GM13977 (cell line): ENCODE results near the gene IL1B.

ENCODE experiments used
- DNase-seq: peaks from one replicate; pipeline ENCODE4 v3.0.0; 2012; ENCODE audit warnings: low spot score
- in situ Hi-C: fragments of 300-500 bp; cut with MboI; formaldehyde crosslinking; loops from one replicate; pipeline ENCODE4 v1.12.0; 2022; ENCODE audit warnings: low sequenced_read_pairs, low pct_unique_long_range_greater_than_20kb, mixed read lengths, inconsistent platforms; ENCODE audit not compliant: unreplicated experiment
- TF ChIP-seq, protein P1 (sequence below): IDR thresholded peaks from 2 replicates; pipeline ENCODE4 v1.5.1; 2012; ENCODE audit warnings: mild to moderate bottlenecking, control low read depth; ENCODE audit not compliant: insufficient read depth; ENCODE audit errors: extremely low read depth, missing control alignments

Gene IL1B

DNA sequence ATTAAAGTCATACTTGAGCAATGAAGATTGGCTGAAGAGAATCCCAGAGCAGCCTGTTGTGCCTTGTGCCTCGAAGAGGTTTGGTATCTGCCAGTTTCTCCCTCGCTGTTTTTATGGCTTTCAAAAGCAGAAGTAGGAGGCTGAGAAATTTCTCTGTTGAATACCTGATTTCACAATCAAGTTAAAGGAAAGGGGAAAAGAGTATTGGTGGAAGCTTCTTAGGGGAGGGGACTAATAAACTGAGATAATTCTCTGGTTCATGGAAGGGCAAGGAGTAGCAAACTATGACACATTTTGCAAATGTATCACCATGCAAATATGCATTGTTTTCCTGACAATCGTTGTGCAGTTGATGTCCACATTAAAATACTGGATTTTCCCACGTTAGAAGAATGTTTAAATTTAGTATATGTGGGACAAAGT, at the start of gene IL1B:
IL1B (minus strand) TSS at position 85 of the 423 bp plus-strand sequence. CDS start 550 bp downstream, outside the sequence.
- TF ChIP-seq, protein P1, sequence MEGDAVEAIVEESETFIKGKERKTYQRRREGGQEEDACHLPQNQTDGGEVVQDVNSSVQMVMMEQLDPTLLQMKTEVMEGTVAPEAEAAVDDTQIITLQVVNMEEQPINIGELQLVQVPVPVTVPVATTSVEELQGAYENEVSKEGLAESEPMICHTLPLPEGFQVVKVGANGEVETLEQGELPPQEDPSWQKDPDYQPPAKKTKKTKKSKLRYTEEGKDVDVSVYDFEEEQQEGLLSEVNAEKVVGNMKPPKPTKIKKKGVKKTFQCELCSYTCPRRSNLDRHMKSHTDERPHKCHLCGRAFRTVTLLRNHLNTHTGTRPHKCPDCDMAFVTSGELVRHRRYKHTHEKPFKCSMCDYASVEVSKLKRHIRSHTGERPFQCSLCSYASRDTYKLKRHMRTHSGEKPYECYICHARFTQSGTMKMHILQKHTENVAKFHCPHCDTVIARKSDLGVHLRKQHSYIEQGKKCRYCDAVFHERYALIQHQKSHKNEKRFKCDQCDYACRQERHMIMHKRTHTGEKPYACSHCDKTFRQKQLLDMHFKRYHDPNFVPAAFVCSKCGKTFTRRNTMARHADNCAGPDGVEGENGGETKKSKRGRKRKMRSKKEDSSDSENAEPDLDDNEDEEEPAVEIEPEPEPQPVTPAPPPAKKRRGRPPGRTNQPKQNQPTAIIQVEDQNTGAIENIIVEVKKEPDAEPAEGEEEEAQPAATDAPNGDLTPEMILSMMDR: no peak
- in situ Hi-C loops: no loop called here
- DNase-seq: no peak

DNA sequence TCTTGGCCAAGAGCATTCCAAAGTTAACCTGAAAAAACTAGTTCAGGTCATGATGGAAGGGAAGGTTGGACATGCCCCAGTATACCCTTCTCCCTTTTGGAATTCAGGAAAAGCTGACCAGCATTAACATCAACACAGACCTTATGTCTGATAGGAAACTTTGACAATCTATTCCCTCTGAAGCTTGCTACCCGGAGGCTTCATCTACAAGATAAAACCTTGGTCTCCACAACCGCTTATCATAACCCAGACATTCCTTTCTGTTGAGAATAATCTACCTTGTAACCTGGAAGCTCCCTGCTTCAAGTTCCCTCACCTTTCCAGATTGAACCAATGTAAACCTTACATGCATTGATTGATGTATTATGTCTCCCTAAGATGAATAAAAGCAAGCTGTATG, 49.7 kb upstream of the IL1B start:
- in situ Hi-C loops: loop anchor here (10.0 kb wide), 1 partner anchor 131 kb away; no protein-coding TSS in a partner anchor
- DNase-seq: no peak

GRCh38 chr2:112885506-112885902, 48.9 kb upstream of the IL1B start:
- in situ Hi-C loops: loop anchor here (10.0 kb wide), 1 partner anchor 131 kb away; no protein-coding TSS in a partner anchor
- TF ChIP-seq, protein P1: no peak
- no peak for DNase-seq

More for the DNA sequence above, 49.7 kb upstream of the IL1B start:
- TF ChIP-seq, protein P1: no peak

DNA sequence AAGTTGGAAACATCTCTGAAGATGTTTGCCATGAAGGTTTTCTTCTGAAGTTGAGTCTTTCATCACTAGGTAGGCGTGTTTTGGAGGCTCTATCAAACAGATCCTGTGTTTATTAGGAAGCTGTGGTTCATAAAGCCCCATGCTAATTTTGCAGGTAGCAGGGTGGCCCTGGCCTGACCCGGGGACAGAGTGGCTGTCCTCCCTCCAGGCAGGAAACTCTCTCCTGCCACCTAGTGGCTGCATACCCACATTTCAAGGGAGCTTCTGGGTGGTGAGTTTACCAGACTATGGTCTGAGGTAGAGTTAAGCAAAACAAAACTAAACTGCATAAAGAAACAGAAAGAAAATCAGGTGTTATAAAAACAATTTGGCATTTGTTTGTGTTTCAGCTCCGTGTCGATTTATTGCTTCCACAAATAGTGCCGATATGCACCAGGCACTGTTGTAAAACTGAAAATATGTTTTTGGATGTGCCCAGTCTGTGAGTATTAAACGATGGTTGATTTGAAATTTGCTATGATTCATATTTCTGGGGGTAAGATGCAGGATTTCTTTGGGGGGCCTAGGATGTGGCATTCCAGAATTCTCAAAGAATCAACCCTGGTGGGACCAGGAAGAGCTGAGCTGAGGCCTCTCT, 48.4 kb upstream of the IL1B start:
- TF ChIP-seq, protein P1: peak; percentile 84
- in situ Hi-C loops: loop anchor here (10.0 kb wide), 1 partner anchor 130 kb away; no protein-coding TSS in a partner anchor
- peak; percentile 80 for DNase-seq

- TF ChIP-seq, protein P1: no peak
- in situ Hi-C loops: loop anchor here (10.0 kb wide), 1 partner anchor 129 kb away; no protein-coding TSS in a partner anchor
- no peak for DNase-seq
Measured at GRCh38 chr2:112883669-112884068, 47.1 kb upstream of the IL1B start.

GRCh38 chr2:112881217-112881985, 44.8 kb upstream of the IL1B start:
- in situ Hi-C loops: loop anchor here (10.0 kb wide), 1 partner anchor 127 kb away; no protein-coding TSS in a partner anchor
- peak; percentile 69 for DNase-seq
- TF ChIP-seq, protein P1: no peak
